ENCODE measurements around the gene ATP6V0D1. TPM values are rescaled to one million over a fixed set of nuclear protein-coding genes. Genes with fewer than 3 reads are reported as not detected.

ATP6V0D1 gene
- polyA plus RNA-seq, 1 donor from 2014 or later = 188 TPM

- H4K20me1 ChIP-seq (ENCODE audit: insufficient read depth) = no peaks in the 10 kb centered on the region
- TF ChIP-seq RAD21 (conservative IDR thresholded peaks at IDR 0.05) = no peak
- TF ChIP-seq POLR2AphosphoS5 (IDR thresholded peaks at IDR 0.05) = no peak
- no peak for TF ChIP-seq TAF1 (IDR thresholded peaks at IDR 0.05; ENCODE audit: low read depth)
- TF ChIP-seq CTCF (IDR thresholded peaks at IDR 0.05; ENCODE audit: poor library complexity, severe bottlenecking) = no peak
- TF ChIP-seq REST (IDR thresholded peaks at IDR 0.05; ENCODE audit: borderline replicate concordance) = no peak
- no peak for TF ChIP-seq EZH2 (IDR thresholded peaks at IDR 0.05; ENCODE audit: borderline replicate concordance, insufficient read depth, low read length, poor library complexity, severe bottlenecking)
- TF ChIP-seq SMC3 (conservative IDR thresholded peaks at IDR 0.05; ENCODE audit: poor library complexity) = no peak
- TF ChIP-seq MXI1 (conservative IDR thresholded peaks at IDR 0.05; ENCODE audit: poor library complexity, severe bottlenecking) = no peak
- no peak for TF ChIP-seq EP300 (conservative IDR thresholded peaks at IDR 0.05; ENCODE audit: poor library complexity, severe bottlenecking)
Observed at GRCh38 chr16:67451061-67451703, 29.8 kb downstream of the ATP6V0D1 start.

GRCh38 chr16:67449739-67450138 lies 31.2 kb downstream of the ATP6V0D1 start:
- Histone ChIP-seq H3K9ac (ENCODE audit: low read length) (no peak overlapping the region), H3K79me2 (replicated peaks; ENCODE audit: insufficient read depth, low read length) (no peaks in the 10 kb centered on the region), H3F3A (ENCODE audit: insufficient read depth, low read length, poor library complexity, severe bottlenecking) (no peaks in the 10 kb centered on the region), H4K20me1 (ENCODE audit: insufficient read depth) (no peaks in the 10 kb centered on the region), H3K36me3 (ENCODE audit: insufficient read depth, low read length) (no peaks in the 10 kb centered on the region), H3K9me3 (ENCODE audit: low read length) (no peaks in the 10 kb centered on the region), H2AFZ (ENCODE audit: low read depth, low read length) (no peak overlapping the region), H3K4me3 (ENCODE audit: low read length) (no peak overlapping the region), H3K27ac (ENCODE audit: low read length) (no peak overlapping the region), H3K27me3 (ENCODE audit: insufficient read depth, low read depth, low read length) (no peaks in the 10 kb centered on the region), H3K4me2 (ENCODE audit: low read length) (no peak overlapping the region), H3K9me2 (ENCODE audit: insufficient read depth, low read length) (no peaks in the 10 kb centered on the region)
- no peak for TF ChIP-seq EZH2 (IDR thresholded peaks at IDR 0.05; ENCODE audit: borderline replicate concordance, insufficient read depth, low read length, poor library complexity, severe bottlenecking)
- TF ChIP-seq SMC3 (conservative IDR thresholded peaks at IDR 0.05; ENCODE audit: poor library complexity) = no peak
- TF ChIP-seq REST (IDR thresholded peaks at IDR 0.05; ENCODE audit: borderline replicate concordance) = no peak
- no peak for TF ChIP-seq MXI1 (conservative IDR thresholded peaks at IDR 0.05; ENCODE audit: poor library complexity, severe bottlenecking)
- TF ChIP-seq POLR2AphosphoS5 (IDR thresholded peaks at IDR 0.05) = no peak
- TF ChIP-seq TAF1 (IDR thresholded peaks at IDR 0.05; ENCODE audit: low read depth) = no peak

More at GRCh38 chr16:67451061-67451703, 29.8 kb downstream of the ATP6V0D1 start:
- H2AFZ ChIP-seq (ENCODE audit: low read depth, low read length) = no peak overlapping the region
- no peaks in the 10 kb centered on the region for H3K9me2 ChIP-seq (ENCODE audit: insufficient read depth, low read length)
- H3K27me3 ChIP-seq (ENCODE audit: insufficient read depth, low read depth, low read length) = no peaks in the 10 kb centered on the region
- no peak overlapping the region for H3K4me3 ChIP-seq (ENCODE audit: low read length)
- H3K79me2 ChIP-seq (replicated peaks; ENCODE audit: insufficient read depth, low read length) = no peaks in the 10 kb centered on the region
- no peaks in the 10 kb centered on the region for H3F3A ChIP-seq (ENCODE audit: insufficient read depth, low read length, poor library complexity, severe bottlenecking)
- H3K9ac ChIP-seq (ENCODE audit: low read length) = no peak overlapping the region
- no peak overlapping the region for H3K4me2 ChIP-seq (ENCODE audit: low read length)
- H3K36me3 ChIP-seq (ENCODE audit: insufficient read depth, low read length) = no peaks in the 10 kb centered on the region
- no peaks in the 10 kb centered on the region for H3K9me3 ChIP-seq (ENCODE audit: low read length)
- no peak overlapping the region for H3K27ac ChIP-seq (ENCODE audit: low read length)
